Tibial artery (tissue), 4 donors: ENCODE measurements around the gene ENHO.
A peak's percentile ranks its signal among the peaks of the same experiment; 100 is the strongest.

Experiments used
- DNase-seq, 2 donors: peaks; one replicate each; pipeline ENCODE4 v3.0.0-alpha.2; 2019
- H3K27ac ChIP-seq, 2 donors: fragments of 200-600 bp; sonication (generic) in 1 of 2; 1 replicate in 1 of 2; 2 replicates in 1 of 2; pipeline ENCODE4 v1.5.1; 2018 to 2019; ENCODE audit warnings: mild to moderate bottlenecking in 1 of 2
- H3K27me3 ChIP-seq, 2 donors: fragments of 200-600 bp; sonication (generic) in 1 of 2; one replicate each; pipeline versions ENCODE4 v1.5.1 to v1.6.0; 2016 to 2019
- H3K36me3 ChIP-seq, 3 donors: fragments of 200-600 bp; sonication (generic) in 2 of 3; one replicate each; pipeline ENCODE4 v1.5.1; 2016 to 2019; ENCODE audit warnings: mild to moderate bottlenecking in 2 of 3
- H3K4me1 ChIP-seq, 4 donors: fragments of 200-600 bp; sonication (generic) in 2 of 4; 1 replicate in 3 of 4; 2 replicates in 1 of 4; pipeline ENCODE4 v1.5.1; 2016 to 2019
- H3K4me3 ChIP-seq, 2 donors: fragments of 200-600 bp; sonication (generic) in 1 of 2; 1 replicate in 1 of 2; 2 replicates in 1 of 2; pipeline ENCODE4 v1.5.1; 2018 to 2019; ENCODE audit warnings: mild to moderate bottlenecking in 2 of 2
- H3K9me3 ChIP-seq, 3 donors: fragments of 200-600 bp; sonication (generic) in 1 of 3; one replicate each; pipeline ENCODE4 v1.5.1; 2016 to 2019
- CTCF ChIP-seq, 2 experiments: fragments of 200-600 bp in 1 of 2; fragments of 450-650 bp in 1 of 2; IDR thresholded peaks; one replicate each; pipeline ENCODE4 v1.5.1; 2017 to 2019; ENCODE audit warnings: antibody characterized with exemption in 2 of 2, mild to moderate bottlenecking in 1 of 2, moderate library complexity in 1 of 2
- intact Hi-C: fragments of 100-400 bp; cut with DNase I; formaldehyde crosslinking; loops from one replicate; pipeline ENCODE4 v1.15.0; 2023; ENCODE audit warnings: low total_unique reads

ENHO gene

GRCh38 chr9:34514816-34515215 lies 8.0 kb downstream of the ENHO start:
- H3K4me3 ChIP-seq, result no peak overlapping the region
- no peaks in the 10 kb centered on the region for H3K36me3 ChIP-seq
- H3K9me3 ChIP-seq, result no peaks in the 10 kb centered on the region
- H3K27ac ChIP-seq, result no peak overlapping the region
- intact Hi-C loops, result no loop called here
- no peak for DNase-seq
- H3K27me3 ChIP-seq, result peaks cover 0 to 8% of the 10 kb centered on the region in 2 donors
- TF ChIP-seq CTCF (IDR thresholded peaks at IDR 0.05), result no peak
- H3K4me1 ChIP-seq, result no peaks in the 10 kb centered on the region

GRCh38 chr9:34514401-34514800 lies 8.4 kb downstream of the ENHO start:
- Histone ChIP-seq H3K9me3 (no peaks in the 10 kb centered on the region), H3K27ac (no peak overlapping the region), H3K4me1 (no peaks in the 10 kb centered on the region), H3K4me3 (no peak overlapping the region), H3K36me3 (no peaks in the 10 kb centered on the region), H3K27me3 (peaks cover 0 to 8% of the 10 kb centered on the region in 2 donors)
- no peak for TF ChIP-seq CTCF (IDR thresholded peaks at IDR 0.05)
- DNase-seq, result peak in 1 of 2 donors; percentile 41
- intact Hi-C loops, result no loop called here

GRCh38 chr9:34513567-34514214 lies 9.1 kb downstream of the ENHO start:
- Histone ChIP-seq H3K27me3 (peaks cover 0 to 8% of the 10 kb centered on the region in 2 donors), H3K4me3 (no peak overlapping the region), H3K36me3 (no peaks in the 10 kb centered on the region), H3K27ac (no peak overlapping the region), H3K9me3 (no peaks in the 10 kb centered on the region), H3K4me1 (no peaks in the 10 kb centered on the region)
- peak; percentile 37 to 54 for DNase-seq
- TF ChIP-seq CTCF (IDR thresholded peaks at IDR 0.05), result no peak
- intact Hi-C loops, result no loop called here

GRCh38 chr9:34512131-34513078 lies 10.4 kb downstream of the ENHO start:
- Histone ChIP-seq H3K27me3 (peaks cover 0 to 8% of the 10 kb centered on the region in 2 donors), H3K36me3 (no peaks in the 10 kb centered on the region), H3K9me3 (no peaks in the 10 kb centered on the region), H3K4me3 (no peak overlapping the region), H3K4me1 (no peaks in the 10 kb centered on the region), H3K27ac (no peak overlapping the region)
- DNase-seq, result peak in 1 of 2 donors; percentile 29
- no peak for TF ChIP-seq CTCF (IDR thresholded peaks at IDR 0.05)
- intact Hi-C loops, result no loop called here

GRCh38 chr9:34510497-34511468 lies 12.0 kb downstream of the ENHO start:
- intact Hi-C loops, result no loop called here
- TF ChIP-seq CTCF (IDR thresholded peaks at IDR 0.05), result no peak
- H3K27me3 ChIP-seq, result peaks cover 0 to 8% of the 10 kb centered on the region in 2 donors
- H3K4me3 ChIP-seq, result no peak overlapping the region
- H3K36me3 ChIP-seq, result no peaks in the 10 kb centered on the region
- H3K27ac ChIP-seq, result no peak overlapping the region
- H3K4me1 ChIP-seq, result no peaks in the 10 kb centered on the region
- no peaks in the 10 kb centered on the region for H3K9me3 ChIP-seq
- peak in 1 of 2 donors; percentile 61 for DNase-seq
